Germinal center (tissue), 1 donor: Measurements from ENCODE around the gene GOLGA8B.
"Not testable (repeated sequence)": the region's sequence is repeated elsewhere in the genome, so short reads cannot be mapped to it uniquely, and the experiment has no call there.

Experiments
- DNase-seq: peaks from one replicate; pipeline ENCODE4 v3.0.0; 2012; ENCODE audit warnings: mixed read lengths, low spot score

Gene GOLGA8B

DNA sequence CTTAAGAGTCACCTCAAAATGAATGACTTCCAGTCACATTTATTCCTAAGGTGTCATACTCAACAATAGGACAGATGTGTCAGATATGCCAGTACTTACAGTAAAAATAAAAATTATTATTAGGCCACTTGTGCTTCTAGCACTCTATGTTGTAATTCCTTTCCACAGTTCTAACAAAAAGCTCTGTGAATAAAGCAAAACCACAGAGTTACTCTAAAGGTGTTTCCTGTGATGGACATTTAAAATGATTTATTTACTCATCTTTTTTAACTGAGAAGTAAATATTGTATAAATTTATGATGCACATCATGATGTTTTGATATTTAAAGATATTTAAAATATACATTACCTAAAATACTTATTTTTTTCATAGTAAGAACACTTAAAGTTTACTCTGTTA is 13.9 kb upstream of the GOLGA8B start:
- DNase-seq, result no peak

- no peak for DNase-seq
Measured at GRCh38 chr15:34594361-34594760, 10.9 kb upstream of the GOLGA8B start.

- DNase-seq, result no peak
Measured at GRCh38 chr15:34591306-34591705, 7.9 kb upstream of the GOLGA8B start.

- peak; percentile 36 for DNase-seq
Measured at GRCh38 chr15:34588046-34588674, 4.7 kb upstream of the GOLGA8B start.

- DNase-seq, result not testable (repeated sequence)
Measured at GRCh38 chr15:34585966-34586365, 2.5 kb upstream of the GOLGA8B start.

- DNase-seq, result no peak
Measured at GRCh38 chr15:34584996-34585395, 1.5 kb upstream of the GOLGA8B start.

- DNase-seq, result no peak
Measured at GRCh38 chr15:34584330-34584668, 848 bp upstream of the GOLGA8B start.

- peak; percentile 42 for DNase-seq
Measured at GRCh38 chr15:34582461-34583371, 735 bp downstream of the GOLGA8B start.

DNA sequence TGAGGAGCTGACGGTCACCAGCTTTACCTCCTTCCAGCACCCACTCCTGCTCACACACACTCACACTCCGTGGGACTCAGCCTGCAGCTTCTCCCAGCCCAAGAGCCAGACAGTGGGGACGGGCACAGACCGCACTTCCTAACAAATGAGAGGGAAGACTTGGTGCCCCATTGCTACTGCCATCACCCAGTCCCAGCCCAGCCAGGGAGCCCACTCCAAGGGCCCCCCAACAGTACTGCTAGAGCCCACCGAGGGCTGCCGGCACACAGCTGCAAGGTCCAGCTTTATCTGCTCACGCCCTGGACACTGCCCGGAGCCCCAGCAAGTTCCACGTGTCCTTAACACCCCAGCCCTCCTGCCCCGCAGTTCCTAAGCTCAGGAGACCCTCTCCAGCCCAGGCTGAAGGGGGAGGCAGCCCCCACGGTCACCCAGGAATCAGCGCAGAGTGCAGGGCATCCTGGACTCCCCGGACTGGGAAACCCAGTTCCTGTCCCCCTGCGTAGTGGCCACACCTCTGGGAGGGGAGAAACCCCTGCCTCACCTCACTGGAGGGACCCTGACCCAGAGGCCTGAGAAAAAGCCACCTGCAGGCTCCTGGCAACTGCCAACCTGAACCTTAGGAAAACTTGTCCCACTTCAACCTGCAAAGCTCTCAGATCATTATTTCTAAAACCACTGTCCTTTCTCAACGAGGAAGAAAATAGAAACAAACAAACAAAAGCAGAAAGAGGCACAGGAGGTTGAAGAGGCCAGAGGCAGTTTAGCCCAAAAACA is 1.6 kb downstream of the GOLGA8B start:
- not testable (repeated sequence) for DNase-seq

DNA sequence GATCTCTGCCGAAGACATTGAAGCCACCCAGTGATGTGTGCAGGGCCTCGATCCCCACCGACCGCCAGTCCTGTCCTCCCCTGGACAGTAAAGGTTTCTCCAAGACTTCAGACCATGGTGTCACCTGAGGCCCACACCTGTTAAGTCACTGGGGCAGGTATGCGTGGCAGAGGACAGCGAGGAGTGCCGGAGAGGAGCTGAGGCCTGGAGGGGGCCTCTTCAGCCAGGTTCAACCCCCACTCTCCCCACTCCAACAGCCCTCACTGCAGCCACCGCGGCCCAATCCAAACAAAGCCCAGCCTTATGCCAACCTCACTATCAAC is 2.4 kb downstream of the GOLGA8B start:
- DNase-seq, result no peak

DNA sequence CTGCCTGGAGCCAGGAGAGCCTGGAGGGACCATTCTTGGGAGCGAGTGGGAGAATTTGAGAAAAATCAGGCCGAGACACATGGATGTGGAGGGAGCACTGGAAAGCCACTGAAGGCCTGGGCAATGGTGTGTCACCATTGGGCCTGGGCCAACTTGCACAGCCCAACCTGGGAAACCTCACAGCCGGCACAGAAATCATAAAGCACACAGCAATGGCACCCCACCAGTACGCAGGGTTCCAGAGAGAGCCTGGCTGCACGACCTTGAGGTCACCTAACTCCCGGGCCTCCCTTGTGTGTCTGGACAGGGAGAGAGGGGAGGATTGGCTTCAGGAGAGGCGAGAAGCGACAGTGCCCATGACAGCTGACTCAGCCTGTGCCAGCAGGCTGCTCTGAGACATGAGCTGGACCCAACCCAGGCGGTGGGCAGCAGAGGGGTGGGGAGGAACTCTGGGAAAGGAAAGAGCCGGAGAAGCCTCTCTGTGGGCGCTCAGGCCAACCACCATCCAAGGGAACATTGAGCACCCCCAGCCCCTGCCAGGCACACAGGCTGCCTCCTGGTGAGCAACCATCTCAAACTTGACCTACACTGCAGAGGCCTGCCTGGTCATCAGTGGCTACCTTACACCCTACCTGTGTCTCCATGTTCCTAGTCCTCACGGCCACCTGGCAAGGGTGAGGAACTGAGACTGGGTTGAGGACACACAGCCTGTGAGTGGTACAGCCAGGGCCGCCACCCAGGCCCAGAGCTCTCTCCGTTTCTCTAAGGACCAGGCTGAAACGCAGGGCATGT is 3.0 kb downstream of the GOLGA8B start:
- not testable (repeated sequence) for DNase-seq

GRCh38 chr15:34578283-34578674 is 5.2 kb downstream of the GOLGA8B start:
- no peak for DNase-seq

DNA sequence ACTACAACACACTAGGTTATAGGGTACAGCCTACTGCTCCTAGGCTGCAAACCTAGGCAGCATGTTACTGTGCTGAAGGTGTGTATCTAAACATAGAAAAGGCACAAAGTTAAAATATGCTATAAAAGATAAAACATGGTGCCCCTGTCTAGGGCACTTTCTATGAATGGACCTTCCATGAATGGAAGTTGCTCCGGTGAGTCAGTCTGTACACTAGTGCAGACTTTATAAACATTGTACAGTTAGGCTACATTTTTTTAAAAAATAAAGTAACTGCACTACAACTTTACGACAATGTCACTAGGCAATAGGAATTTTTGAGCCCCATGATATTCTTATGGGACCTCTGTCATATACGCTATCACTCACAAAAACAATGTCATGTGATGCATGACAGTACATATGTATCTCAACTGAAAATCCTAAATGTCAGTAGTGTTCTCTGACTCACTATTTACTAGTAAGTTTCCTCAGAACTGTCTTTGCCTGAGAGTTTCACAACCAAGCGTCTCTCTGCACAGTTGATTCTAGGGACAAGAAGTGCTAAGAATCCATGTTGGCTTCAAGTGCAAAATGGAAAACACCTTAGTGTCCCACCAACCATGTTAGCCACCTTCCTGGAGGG is 5.7 kb downstream of the GOLGA8B start:
- DNase-seq, result not testable (repeated sequence)

DNA sequence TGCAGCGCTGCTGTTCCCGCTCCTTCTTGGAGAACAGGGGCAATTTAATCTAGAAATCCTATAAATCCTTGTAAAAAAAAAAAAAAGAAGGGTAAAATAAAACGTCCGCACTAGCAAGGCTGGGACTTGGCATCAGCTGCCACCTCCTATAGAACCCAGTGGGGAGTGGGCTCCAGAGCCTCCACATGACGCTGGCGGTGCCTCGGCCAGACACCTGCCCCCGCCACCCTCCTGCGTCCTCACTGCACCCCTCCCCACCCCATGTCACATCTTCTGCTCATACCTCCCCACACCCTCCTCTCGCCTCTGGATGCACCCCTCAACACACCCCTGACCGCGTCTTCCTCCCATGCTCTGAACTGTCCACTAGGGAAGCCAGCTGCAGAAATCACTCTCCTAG is 8.4 kb downstream of the GOLGA8B start:
- not testable (repeated sequence) for DNase-seq

GRCh38 chr15:34572921-34573320 is 10.5 kb downstream of the GOLGA8B start:
- not testable (repeated sequence) for DNase-seq

DNA sequence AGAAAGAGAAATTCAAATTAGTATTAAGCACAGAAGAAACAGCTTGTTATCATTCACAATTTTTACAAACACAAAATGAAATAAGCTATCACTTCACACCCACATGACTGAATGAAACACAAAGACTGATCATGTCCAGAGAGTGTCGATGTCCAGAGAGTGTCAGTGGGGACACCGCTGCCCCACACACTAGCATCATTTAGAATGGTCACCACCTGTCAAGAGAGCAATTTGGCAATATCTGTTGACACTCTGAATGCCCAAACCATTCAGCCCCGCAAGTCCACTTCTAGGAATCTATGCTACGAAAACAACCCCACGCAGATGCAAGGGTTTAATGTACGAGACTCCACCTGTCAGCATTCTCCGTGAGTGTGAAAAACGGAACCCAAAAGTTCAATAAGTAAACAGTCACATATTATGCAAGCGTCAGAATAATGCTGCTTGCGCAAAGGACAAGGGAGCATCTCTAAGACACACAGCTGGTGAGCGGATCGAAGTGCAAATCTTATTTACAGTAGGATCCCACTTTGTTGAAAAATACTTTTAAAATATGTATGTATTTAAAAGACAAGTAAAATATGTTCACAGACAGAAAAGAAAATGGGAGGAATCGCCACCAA is 11.3 kb downstream of the GOLGA8B start:
- not testable (repeated sequence) for DNase-seq

DNA sequence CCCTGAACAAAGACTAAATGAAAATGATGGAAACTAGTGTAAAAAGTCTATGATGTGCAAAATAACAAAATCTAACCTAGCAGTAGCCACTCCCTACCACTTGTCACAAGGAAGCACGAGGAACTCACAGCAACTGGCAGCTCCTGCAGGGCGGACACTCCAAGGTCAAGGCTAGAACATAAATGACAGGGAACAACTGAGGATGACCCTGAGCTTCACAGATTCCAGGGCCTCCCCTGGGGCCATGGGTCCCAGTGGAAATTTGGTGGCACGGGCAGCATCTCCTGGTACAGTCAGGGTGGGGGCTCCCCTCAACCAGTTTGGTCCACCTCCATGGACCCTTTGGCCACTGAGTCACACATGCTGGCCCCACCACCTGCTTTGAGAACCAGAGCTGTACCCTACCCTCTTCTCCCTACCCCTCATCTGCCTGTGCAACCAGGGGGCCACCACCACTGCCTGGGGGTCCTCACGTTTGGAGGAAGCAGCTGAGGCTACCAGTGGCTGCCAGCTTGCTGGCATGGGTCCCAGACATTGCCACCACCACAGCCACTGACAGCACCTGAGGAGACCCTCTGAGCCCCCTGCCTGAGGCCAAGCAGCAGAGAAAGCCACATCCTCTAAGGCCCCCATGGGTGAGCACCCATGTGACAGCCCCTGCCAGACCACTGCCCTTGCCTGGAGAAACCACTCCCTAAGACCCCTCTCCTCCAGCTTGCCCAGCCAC is 13.6 kb downstream of the GOLGA8B start:
- DNase-seq, result not testable (repeated sequence)

DNA sequence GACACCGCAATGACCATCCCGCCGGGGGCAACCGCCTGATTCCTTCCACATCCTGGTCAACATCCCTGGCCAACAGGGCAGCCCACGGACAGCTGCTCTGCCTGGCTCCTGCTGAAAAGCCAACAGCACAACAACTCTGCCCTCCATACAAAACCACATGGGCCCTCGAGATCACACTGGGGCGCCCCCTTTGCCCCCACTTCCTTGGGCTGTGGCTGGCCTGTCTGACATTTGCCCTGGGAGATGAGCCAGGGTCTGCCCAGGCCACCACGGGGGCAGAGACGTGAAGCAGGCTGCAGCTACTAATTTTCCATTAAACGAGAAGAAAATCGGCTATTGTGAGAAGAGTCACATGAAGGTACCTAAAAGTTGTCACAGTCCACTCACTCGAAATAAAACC is 16.3 kb downstream of the GOLGA8B start:
- DNase-seq, result not testable (repeated sequence)

DNA sequence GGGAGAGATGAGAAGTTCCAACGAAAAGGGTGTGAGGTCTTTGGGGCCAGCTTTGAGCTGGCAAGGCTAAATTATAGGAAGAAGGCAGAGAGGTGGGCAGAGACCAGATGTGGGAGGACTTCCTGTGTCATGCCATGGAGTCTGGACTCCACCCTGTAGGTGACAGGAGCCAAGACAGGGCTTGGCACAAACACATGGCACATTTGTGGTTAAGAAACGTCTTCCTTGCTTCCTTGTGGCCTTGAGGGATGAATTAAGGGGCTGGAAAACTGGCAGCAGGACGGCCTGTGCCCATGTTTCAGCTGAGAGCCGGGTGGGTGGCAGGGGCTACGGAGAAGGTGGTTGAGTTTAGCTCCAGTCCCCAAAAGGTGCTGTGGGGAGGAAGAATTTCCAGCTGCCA is 18.7 kb downstream of the GOLGA8B start:
- not testable (repeated sequence) for DNase-seq

GRCh38 chr15:34560814-34561213 is 22.6 kb downstream of the GOLGA8B start:
- not testable (repeated sequence) for DNase-seq
